ENCODE measurements around the gene ZNF134. TPM values are rescaled to one million over a fixed set of nuclear protein-coding genes. Genes with fewer than 3 reads are reported as not detected.

The ZNF134 gene
- total and polyA plus RNA-seq, 8 donors = 2.3 to 9.8 (median 5.8) TPM

- 66 to 89% methylated on average over 1 of the region's 1 CpG for WGBS, 2 donors
- no peaks in the 10 kb centered on the region for H3K9me3 ChIP-seq
- no peak overlapping the region for H3K27ac ChIP-seq
- FAIRE-seq (no peak), ATAC-seq (no peak), DNase-seq (no peak)
- no peak overlapping the region for H3K4me3 ChIP-seq
- no peaks in the 10 kb centered on the region for H3K27me3 ChIP-seq
- peaks cover 4 to 20% (median 5%) of the 10 kb centered on the region in 3 donors for H3K36me3 ChIP-seq
- no peaks in the 10 kb centered on the region for H3K4me1 ChIP-seq
- intact Hi-C loops (cut with DNase I) = no loop called here
- TF ChIP-seq, protein P1, sequence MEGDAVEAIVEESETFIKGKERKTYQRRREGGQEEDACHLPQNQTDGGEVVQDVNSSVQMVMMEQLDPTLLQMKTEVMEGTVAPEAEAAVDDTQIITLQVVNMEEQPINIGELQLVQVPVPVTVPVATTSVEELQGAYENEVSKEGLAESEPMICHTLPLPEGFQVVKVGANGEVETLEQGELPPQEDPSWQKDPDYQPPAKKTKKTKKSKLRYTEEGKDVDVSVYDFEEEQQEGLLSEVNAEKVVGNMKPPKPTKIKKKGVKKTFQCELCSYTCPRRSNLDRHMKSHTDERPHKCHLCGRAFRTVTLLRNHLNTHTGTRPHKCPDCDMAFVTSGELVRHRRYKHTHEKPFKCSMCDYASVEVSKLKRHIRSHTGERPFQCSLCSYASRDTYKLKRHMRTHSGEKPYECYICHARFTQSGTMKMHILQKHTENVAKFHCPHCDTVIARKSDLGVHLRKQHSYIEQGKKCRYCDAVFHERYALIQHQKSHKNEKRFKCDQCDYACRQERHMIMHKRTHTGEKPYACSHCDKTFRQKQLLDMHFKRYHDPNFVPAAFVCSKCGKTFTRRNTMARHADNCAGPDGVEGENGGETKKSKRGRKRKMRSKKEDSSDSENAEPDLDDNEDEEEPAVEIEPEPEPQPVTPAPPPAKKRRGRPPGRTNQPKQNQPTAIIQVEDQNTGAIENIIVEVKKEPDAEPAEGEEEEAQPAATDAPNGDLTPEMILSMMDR (IDR thresholded peaks at IDR 0.05) = no peak
Observed at GRCh38 chr19:57587529-57587928, 26.5 kb upstream of the ZNF134 start.

DNA sequence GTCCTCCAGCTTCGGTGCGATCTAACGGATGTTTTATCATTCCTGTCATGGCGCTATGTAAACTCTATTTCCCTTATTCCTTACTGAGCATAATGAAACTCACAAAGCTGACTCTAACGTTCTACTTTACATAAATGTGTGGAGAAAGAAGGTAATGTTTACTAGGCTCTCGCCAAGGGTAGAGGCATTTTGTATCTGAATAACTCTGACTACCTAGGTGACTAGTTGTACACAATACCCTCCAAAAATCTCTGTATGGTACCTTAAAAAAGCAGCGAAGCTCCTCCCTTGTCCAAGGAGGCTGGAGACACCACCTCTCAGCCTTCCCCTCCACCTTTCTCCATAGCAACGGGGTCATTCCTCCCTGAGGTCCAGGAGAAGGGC, 14.7 kb upstream of the ZNF134 start:
- no peak overlapping the region for H3K27ac ChIP-seq
- no peaks in the 10 kb centered on the region for H3K27me3 ChIP-seq
- no peak for FAIRE-seq
- 54 to 55% methylated on average over 8 of the region's 8 CpGs for WGBS, 2 donors
- no peaks in the 10 kb centered on the region for H3K9me3 ChIP-seq
- DNase-seq = no peak
- TF ChIP-seq, protein P1 (IDR thresholded peaks at IDR 0.05) = no peak
- ATAC-seq = peak in 2 of 4 donors; percentile 19 to 31
- H3K4me1 ChIP-seq = peaks cover 0 to 4% (median 0%) of the 10 kb centered on the region in 3 donors
- H3K36me3 ChIP-seq = no peaks in the 10 kb centered on the region
- H3K4me3 ChIP-seq = peak overlapping the region in 3 of 4 donors; percentile 70 to 79 (median 74)
- intact Hi-C loops (cut with DNase I) = no loop called here

- TF ChIP-seq, protein P1 (IDR thresholded peaks at IDR 0.05) = no peak
- Histone ChIP-seq H3K4me3 (peak within 1 kb of the TSS; percentile 60 to 79 (median 72)), H3K4me1 (peaks cover 0 to 4% (median 0%) of the 10 kb centered on the region in 3 donors), H3K9me3 (no peaks in the 10 kb centered on the region), H3K36me3 (no peaks in the 10 kb centered on the region), H3K27me3 (no peaks in the 10 kb centered on the region), H3K27ac (no peak within 1 kb of the TSS)
- FAIRE-seq (no peak), DNase-seq (peak; percentile 90 to 99 (median 94)), ATAC-seq (peak; percentile 100)
- WGBS, 2 donors = 0 to 1% methylated on average over 51 to 53 of the region's 53 CpGs
- intact Hi-C loops (cut with DNase I) = no loop called here
Observed at GRCh38 chr19:57599761-57600383, 14.2 kb upstream of the ZNF134 start, which contains the start of gene ZNF530. ZNF530 (plus strand) TSS chr19:57599885; CDS start chr19:57604346, 4,461 bp downstream.

GRCh38 chr19:57606931-57607330, 7.1 kb upstream of the ZNF134 start:
- no peaks in the 10 kb centered on the region for H3K27me3 ChIP-seq
- no peak overlapping the region for H3K27ac ChIP-seq
- no peak for ATAC-seq
- 95 to 96% methylated on average over 5 of the region's 5 CpGs for WGBS, 2 donors
- H3K4me1 ChIP-seq = no peaks in the 10 kb centered on the region
- no peak for DNase-seq
- intact Hi-C loops (cut with DNase I) = no loop called here
- H3K9me3 ChIP-seq = no peaks in the 10 kb centered on the region
- H3K36me3 ChIP-seq = peaks cover 0 to 11% (median 5%) of the 10 kb centered on the region in 3 donors
- no peak overlapping the region for H3K4me3 ChIP-seq
- TF ChIP-seq, protein P1 (IDR thresholded peaks at IDR 0.05) = no peak
- FAIRE-seq = no peak

DNA sequence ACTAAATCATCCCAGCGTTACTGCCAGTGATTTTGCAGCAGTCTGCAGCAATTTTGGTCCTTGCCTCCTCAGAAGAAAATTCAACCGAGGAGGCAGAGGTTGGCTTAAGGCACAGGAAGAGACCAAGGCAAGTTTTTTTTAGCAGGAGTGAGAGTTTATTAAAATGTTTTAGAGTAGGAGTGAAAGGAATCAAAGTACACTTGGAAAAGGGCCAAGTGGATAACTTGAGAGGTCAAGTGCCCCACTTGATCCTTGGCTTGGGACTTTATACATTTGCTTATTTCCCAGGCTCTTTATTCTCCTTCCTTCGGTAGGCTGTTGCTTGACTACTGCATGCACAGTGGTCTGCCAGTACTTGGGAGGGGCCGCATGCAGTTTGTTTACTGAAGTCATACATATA, 2.9 kb upstream of the ZNF134 start:
- TF ChIP-seq, protein P1 (IDR thresholded peaks at IDR 0.05) = no peak
- peaks cover 0 to 4% (median 0%) of the 10 kb centered on the region in 4 donors for H3K9me3 ChIP-seq
- FAIRE-seq (no peak), ATAC-seq (no peak), DNase-seq (no peak)
- no peak overlapping the region for H3K4me3 ChIP-seq
- WGBS, 2 donors = 79 to 88% methylated on average over 4 of the region's 4 CpGs
- H3K4me1 ChIP-seq = peaks cover 0 to 9% (median 0%) of the 10 kb centered on the region in 3 donors
- intact Hi-C loops (cut with DNase I) = no loop called here
- H3K27me3 ChIP-seq = no peaks in the 10 kb centered on the region
- no peak overlapping the region for H3K27ac ChIP-seq
- peaks cover 0 to 5% (median 0%) of the 10 kb centered on the region in 3 donors for H3K36me3 ChIP-seq

Measured in pancreas (tissue), 10 donors.